Prostate gland (tissue), 2 donors: ENCODE results near the gene FAM114A2. TPM values are rescaled to one million over a fixed set of nuclear protein-coding genes. Genes with fewer than 3 reads are reported as not detected.

ENCODE experiments used
- DNase-seq: peaks from one replicate; pipeline ENCODE4 v3.0.0-alpha.2; 2019; ENCODE audit warnings: low spot score
- H3K27ac ChIP-seq, 2 donors: fragments of 200-600 bp; sonication (generic); 2 replicates each; pipeline ENCODE4 v1.5.1; 2017 to 2019
- H3K27me3 ChIP-seq: fragments of 200-600 bp; sonication (generic); replicated peaks from 2 replicates; pipeline ENCODE4 v1.5.1; 2019; ENCODE audit not compliant: insufficient read depth
- H3K36me3 ChIP-seq, 2 donors: fragments of 200-600 bp; sonication (generic); 1 replicate in 1 of 2; 2 replicates in 1 of 2; pipeline versions ENCODE4 v1.5.1 to v1.8.1; 2017 to 2019
- H3K4me1 ChIP-seq: fragments of 200-600 bp; sonication (generic); replicated peaks from 2 replicates; pipeline ENCODE4 v1.5.1; 2019
- H3K4me3 ChIP-seq, 2 donors: fragments of 200-600 bp; sonication (generic); 2 replicates each; pipeline ENCODE4 v1.5.1; 2017 to 2019
- H3K9me3 ChIP-seq: fragments of 200-600 bp; sonication (generic); 2 replicates; pipeline ENCODE4 v1.5.1; 2017
- POLR2A ChIP-seq: fragments of 450-650 bp; IDR thresholded peaks from one replicate; pipeline ENCODE4 v1.6.1; 2016; ENCODE audit warnings: antibody characterized with exemption, mild to moderate bottlenecking
- POLR2AphosphoS5 ChIP-seq: sonication (generic); formaldehyde crosslinking; IDR thresholded peaks from one replicate; pipeline ENCODE4 v1.6.1; 2017; ENCODE audit warnings: antibody characterized with exemption
- WGBS: methylation state at CpG from one replicate; pipeline ENCODE4 v1.1.5; 2018; 5-methylcytosine and 5-hydroxymethylcytosine counted together
- intact Hi-C: fragments of 100-400 bp; cut with DNase I; formaldehyde crosslinking; loops from one replicate; pipeline ENCODE4 v1.14.2; 2022
- total RNA-seq, 2 donors: library from RNA; depleted of rRNA; stranded (reverse); fragments of >200 nt; gene quantifications; one replicate each; pipeline ENCODE4 v1.1.0, GENCODE V29; 2016
- TF ChIP-seq, protein P1 (sequence below), 4 experiments: fragments of 200-600 bp in 2 of 4; fragments of 450-650 bp in 2 of 4; sonication (generic) in 2 of 4; IDR thresholded peaks; 1 replicate in 3 of 4; 2 replicates in 1 of 4; pipeline ENCODE4 v1.5.1; 2016 to 2019; ENCODE audit warnings: antibody characterized with exemption in 4 of 4, mild to moderate bottlenecking in 2 of 4, moderate library complexity in 2 of 4

Gene FAM114A2
- total RNA-seq, 2 donors from 2014 or later, result 13.8 to 24.2 TPM

- no peaks in the 10 kb centered on the region for H3K9me3 ChIP-seq
- no peaks in the 10 kb centered on the region for H3K36me3 ChIP-seq
- H3K4me3 ChIP-seq, result no peak overlapping the region
- DNase-seq, result no peak
- 52% methylated on average over 5 of the region's 5 CpGs for WGBS
- intact Hi-C loops, result no loop called here
- H3K4me1 ChIP-seq, result no peaks in the 10 kb centered on the region
- no peaks in the 10 kb centered on the region for H3K27me3 ChIP-seq
- TF ChIP-seq POLR2A (no peak), POLR2AphosphoS5 (no peak)
- TF ChIP-seq, protein P1, sequence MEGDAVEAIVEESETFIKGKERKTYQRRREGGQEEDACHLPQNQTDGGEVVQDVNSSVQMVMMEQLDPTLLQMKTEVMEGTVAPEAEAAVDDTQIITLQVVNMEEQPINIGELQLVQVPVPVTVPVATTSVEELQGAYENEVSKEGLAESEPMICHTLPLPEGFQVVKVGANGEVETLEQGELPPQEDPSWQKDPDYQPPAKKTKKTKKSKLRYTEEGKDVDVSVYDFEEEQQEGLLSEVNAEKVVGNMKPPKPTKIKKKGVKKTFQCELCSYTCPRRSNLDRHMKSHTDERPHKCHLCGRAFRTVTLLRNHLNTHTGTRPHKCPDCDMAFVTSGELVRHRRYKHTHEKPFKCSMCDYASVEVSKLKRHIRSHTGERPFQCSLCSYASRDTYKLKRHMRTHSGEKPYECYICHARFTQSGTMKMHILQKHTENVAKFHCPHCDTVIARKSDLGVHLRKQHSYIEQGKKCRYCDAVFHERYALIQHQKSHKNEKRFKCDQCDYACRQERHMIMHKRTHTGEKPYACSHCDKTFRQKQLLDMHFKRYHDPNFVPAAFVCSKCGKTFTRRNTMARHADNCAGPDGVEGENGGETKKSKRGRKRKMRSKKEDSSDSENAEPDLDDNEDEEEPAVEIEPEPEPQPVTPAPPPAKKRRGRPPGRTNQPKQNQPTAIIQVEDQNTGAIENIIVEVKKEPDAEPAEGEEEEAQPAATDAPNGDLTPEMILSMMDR (IDR thresholded peaks at IDR 0.05), result no peak
- H3K27ac ChIP-seq, result no peak overlapping the region
Measured at GRCh38 chr5:153959134-153959957, 79.4 kb downstream of the FAM114A2 start.

- Histone ChIP-seq H3K27ac (no peak overlapping the region), H3K4me1 (no peaks in the 10 kb centered on the region), H3K9me3 (no peaks in the 10 kb centered on the region), H3K27me3 (no peaks in the 10 kb centered on the region), H3K36me3 (no peaks in the 10 kb centered on the region), H3K4me3 (no peak overlapping the region)
- TF ChIP-seq, protein P1 (IDR thresholded peaks at IDR 0.05), result no peak
- no peak for TF ChIP-seq POLR2AphosphoS5
- no peak for TF ChIP-seq POLR2A
- intact Hi-C loops, result no loop called here
- DNase-seq, result no peak
- WGBS, result 60% methylated on average over 4 of the region's 4 CpGs
Measured at GRCh38 chr5:153957205-153957604, 81.5 kb downstream of the FAM114A2 start.

GRCh38 chr5:153953411-153953810 lies 85.3 kb downstream of the FAM114A2 start:
- H3K4me3 ChIP-seq, result no peak overlapping the region
- TF ChIP-seq, protein P1 (IDR thresholded peaks at IDR 0.05), result no peak
- TF ChIP-seq POLR2AphosphoS5 (no peak), POLR2A (no peak)
- WGBS, result 87% methylated on average over 3 of the region's 3 CpGs
- intact Hi-C loops, result no loop called here
- H3K4me1 ChIP-seq, result no peaks in the 10 kb centered on the region
- no peak overlapping the region for H3K27ac ChIP-seq
- no peaks in the 10 kb centered on the region for H3K27me3 ChIP-seq
- no peaks in the 10 kb centered on the region for H3K9me3 ChIP-seq
- DNase-seq, result no peak
- no peaks in the 10 kb centered on the region for H3K36me3 ChIP-seq

DNA sequence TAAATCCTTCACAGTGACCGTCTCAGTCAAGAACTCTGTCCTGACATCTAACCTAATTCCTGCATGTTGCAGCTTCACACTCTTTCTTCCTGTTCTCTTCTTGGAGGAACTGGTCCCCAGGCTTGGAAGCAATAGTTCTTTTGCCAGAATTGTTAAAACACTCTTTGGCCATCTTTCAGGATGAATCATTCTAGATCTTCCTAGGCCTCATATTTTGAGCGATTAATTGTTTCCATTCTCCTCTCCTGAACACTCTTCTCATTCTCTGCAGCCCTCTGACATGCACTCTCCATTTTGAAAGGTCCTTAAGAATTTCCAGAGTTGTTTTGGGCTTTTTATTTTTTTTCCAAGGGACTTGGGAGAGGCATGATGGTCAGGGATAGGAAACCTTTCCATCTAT lies 85.8 kb downstream of the FAM114A2 start:
- H3K4me3 ChIP-seq, result no peak overlapping the region
- no peaks in the 10 kb centered on the region for H3K4me1 ChIP-seq
- WGBS, result 74% methylated on average over 2 of the region's 2 CpGs

More for the DNA sequence above, 85.8 kb downstream of the FAM114A2 start:
- intact Hi-C loops, result no loop called here
- Histone ChIP-seq H3K27me3 (no peaks in the 10 kb centered on the region), H3K27ac (no peak overlapping the region), H3K36me3 (no peaks in the 10 kb centered on the region), H3K9me3 (no peaks in the 10 kb centered on the region)
- no peak for DNase-seq
- TF ChIP-seq POLR2AphosphoS5, result no peak
- TF ChIP-seq POLR2A, result no peak
- TF ChIP-seq, protein P1 (IDR thresholded peaks at IDR 0.05), result no peak
